Measurements from ENCODE around the gene MID2. TPM values are rescaled to one million over a fixed set of nuclear protein-coding genes. Genes with fewer than 3 reads are reported as not detected.

The MID2 gene
- total RNA-seq, 1 experiment from 2014 or later: 1.6 TPM

DNA sequence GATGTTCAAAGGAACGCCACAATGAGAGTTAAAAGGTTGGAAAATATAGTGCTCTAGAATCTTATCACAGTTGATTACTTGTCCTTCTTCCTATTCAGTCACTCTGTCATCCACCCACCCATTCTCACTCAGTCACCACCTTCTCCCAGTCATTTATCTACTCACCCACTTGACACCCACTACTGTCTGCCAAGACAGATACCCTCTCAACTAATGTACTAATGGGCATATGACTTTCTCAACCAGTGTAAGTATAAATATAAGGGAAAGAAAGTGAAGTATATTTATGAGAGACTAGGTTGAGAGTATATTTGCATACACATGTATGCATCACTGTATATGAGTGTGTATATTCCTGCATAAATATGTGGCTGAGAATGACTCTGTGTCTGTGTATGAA, 20.0 kb downstream of the MID2 start:
- Histone ChIP-seq H2BK20ac (ENCODE audit: low read depth, low read length, poor library complexity, severe bottlenecking) (no peak overlapping the region), H3K18ac (ENCODE audit: insufficient read length, low read depth, low read length) (no peak overlapping the region), H3K27ac (ENCODE audit: insufficient read length, low read depth, low read length) (no peak overlapping the region), H2BK5ac (ENCODE audit: insufficient read length, low read length) (no peak overlapping the region), H3K56ac (ENCODE audit: insufficient read length, low read depth, low read length) (no peak overlapping the region), H4K20me1 (ENCODE audit: control insufficient read depth, insufficient read depth, insufficient read length) (no peaks in the 10 kb centered on the region), H2AK5ac (ENCODE audit: insufficient read length, low read length) (no peak overlapping the region), H3K4me1 (ENCODE audit: insufficient read depth, low read length) (no peaks in the 10 kb centered on the region; the same call in 1 of the 2 replicates), H4K5ac (ENCODE audit: insufficient read length, low read depth, low read length) (no peak overlapping the region), H3T11ph (ENCODE audit: low read length) (no peak overlapping the region), H3K79me1 (ENCODE audit: insufficient read depth, low read depth, low read length, poor library complexity, severe bottlenecking) (no peaks in the 10 kb centered on the region), H2BK120ac (ENCODE audit: low read depth, low read length, poor library complexity, severe bottlenecking) (no peak overlapping the region), H3K14ac (ENCODE audit: insufficient read depth, low read length) (no peak overlapping the region), H2BK12ac (ENCODE audit: insufficient read length, low read depth, low read length) (no peak overlapping the region), H4K91ac (ENCODE audit: insufficient read length, low read depth, low read length) (no peak overlapping the region), H2BK15ac (ENCODE audit: low read depth, low read length) (no peak overlapping the region), H4K8ac (replicated peaks; ENCODE audit: insufficient read length, low read depth, low read length) (no peak overlapping the region), H3K9me3 (ENCODE audit: control insufficient read depth, low read depth, low read length) (no peaks in the 10 kb centered on the region), H3K23me2 (ENCODE audit: insufficient read length, low read depth, low read length, poor library complexity, severe bottlenecking) (no peaks in the 10 kb centered on the region), H3K79me2 (ENCODE audit: insufficient read depth, low read length) (no peaks in the 10 kb centered on the region), H3K23ac (ENCODE audit: insufficient read length, low read depth, low read length) (no peak overlapping the region), H3K27me3 (ENCODE audit: insufficient read depth, low read length) (no peaks in the 10 kb centered on the region), H2AFZ (ENCODE audit: low read length) (no peak overlapping the region), H3K4me2 (ENCODE audit: insufficient read depth, insufficient read length, low read length) (no peak overlapping the region), H3K4ac (ENCODE audit: low read depth, low read length) (no peak overlapping the region), H3K9ac (ENCODE audit: extremely low read depth, insufficient read length, low read length) (no peak overlapping the region)
- H3K27ac Mint-ChIP-seq: no peak overlapping the region
- H3K4me1 Mint-ChIP-seq: no peaks in the 10 kb centered on the region
- H3K9me3 Mint-ChIP-seq: peaks cover 0 to 11% of the 10 kb centered on the region in 2 experiments; a peak in 2 of 5 replicates
- no CpG with 5 or more reads among the region's 1 CpG for WGBS (ENCODE audit: extremely low coverage, insufficient read length, low lambda C conversion rate)
- DNase-seq: no peak
- no peak overlapping the region for H3K4me3 Mint-ChIP-seq
- 0 out of 7 replicates have a peak, but pooled peaks cover 0 to 6% (median 0%) of the 10 kb centered on the region in 3 experiments for H3K36me3 Mint-ChIP-seq (ENCODE audit: insufficient read depth in 1 of 3, low read depth in 3 of 3)
- no peaks in the 10 kb centered on the region for H3K27me3 Mint-ChIP-seq (ENCODE audit: low read depth)
- TF ChIP-seq, protein P1, sequence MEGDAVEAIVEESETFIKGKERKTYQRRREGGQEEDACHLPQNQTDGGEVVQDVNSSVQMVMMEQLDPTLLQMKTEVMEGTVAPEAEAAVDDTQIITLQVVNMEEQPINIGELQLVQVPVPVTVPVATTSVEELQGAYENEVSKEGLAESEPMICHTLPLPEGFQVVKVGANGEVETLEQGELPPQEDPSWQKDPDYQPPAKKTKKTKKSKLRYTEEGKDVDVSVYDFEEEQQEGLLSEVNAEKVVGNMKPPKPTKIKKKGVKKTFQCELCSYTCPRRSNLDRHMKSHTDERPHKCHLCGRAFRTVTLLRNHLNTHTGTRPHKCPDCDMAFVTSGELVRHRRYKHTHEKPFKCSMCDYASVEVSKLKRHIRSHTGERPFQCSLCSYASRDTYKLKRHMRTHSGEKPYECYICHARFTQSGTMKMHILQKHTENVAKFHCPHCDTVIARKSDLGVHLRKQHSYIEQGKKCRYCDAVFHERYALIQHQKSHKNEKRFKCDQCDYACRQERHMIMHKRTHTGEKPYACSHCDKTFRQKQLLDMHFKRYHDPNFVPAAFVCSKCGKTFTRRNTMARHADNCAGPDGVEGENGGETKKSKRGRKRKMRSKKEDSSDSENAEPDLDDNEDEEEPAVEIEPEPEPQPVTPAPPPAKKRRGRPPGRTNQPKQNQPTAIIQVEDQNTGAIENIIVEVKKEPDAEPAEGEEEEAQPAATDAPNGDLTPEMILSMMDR (conservative IDR thresholded peaks at IDR 0.05): no peak

Measured in H9 (cell line).